Common myeloid progenitor, CD34-positive (primary cell): Measurements from ENCODE around the gene AKT3.
A peak's percentile ranks its signal among the peaks of the same experiment; 100 is the strongest.
"Not testable (repeated sequence)": the region's sequence is repeated elsewhere in the genome, so short reads cannot be mapped to it uniquely, and the experiment has no call there.

Experiments
- CTCF ChIA-PET: fragments of 350-600 bp; sonication (Branson Sonifier 250); formaldehyde crosslinking; loops from one replicate; lab custom pipeline; 2021; ENCODE audit warnings: antibody characterized with exemption; lab: Charles Lee
- POLR2A ChIA-PET: fragments of 350-600 bp; sonication (Branson Sonifier 250); formaldehyde crosslinking; loops from one replicate; lab custom pipeline; 2021; ENCODE audit warnings: antibody characterized with exemption; lab: Charles Lee
- DNase-seq, 3 donors: peaks; one replicate each; pipeline versions ENCODE4 v3.0.0 to v3.0.0-alpha.2; 2013
- H3K27ac ChIP-seq, 2 experiments: 1 replicate in 1 of 2; 2 replicates in 1 of 2; pipeline ENCODE4 v1.7.0; 2013; ENCODE audit warnings: inconsistent platforms in 2 of 2, low read length in 2 of 2, mild to moderate bottlenecking in 2 of 2, low read depth in 1 of 2, moderate library complexity in 1 of 2; ENCODE audit not compliant: severe bottlenecking in 2 of 2, insufficient read depth in 1 of 2, poor library complexity in 1 of 2
- H3K27me3 ChIP-seq, 5 experiments: replicated peaks in 2 of 5; 1 replicate in 3 of 5; 2 replicates in 2 of 5; pipeline versions ENCODE4 v1.6.1 to v1.7.0; 2013; ENCODE audit warnings: low read length in 4 of 5, mild to moderate bottlenecking in 2 of 5, moderate library complexity in 2 of 5, inconsistent platforms in 1 of 5; ENCODE audit not compliant: insufficient read depth in 5 of 5, control insufficient read depth in 4 of 5
- H3K36me3 ChIP-seq, 4 experiments: 1 replicate in 2 of 4; 2 replicates in 2 of 4; pipeline versions ENCODE4 v1.6.1 to v1.7.0; 2013; ENCODE audit warnings: low read length in 3 of 4, control low read depth in 1 of 4, mild to moderate bottlenecking in 1 of 4; ENCODE audit not compliant: control insufficient read depth in 4 of 4, insufficient read depth in 4 of 4
- H3K4me1 ChIP-seq, 4 experiments: 1 replicate in 3 of 4; 2 replicates in 1 of 4; pipeline versions ENCODE4 v1.6.1 to v1.7.1; 2013; ENCODE audit warnings: low read length in 3 of 4, mild to moderate bottlenecking in 3 of 4, control low read depth in 1 of 4, inconsistent platforms in 1 of 4, moderate library complexity in 1 of 4; ENCODE audit not compliant: control insufficient read depth in 4 of 4, insufficient read depth in 4 of 4; ENCODE audit errors: control extremely low read depth in 1 of 4
- H3K4me3 ChIP-seq, 7 experiments: 1 replicate in 4 of 7; 2 replicates in 3 of 7; pipeline versions ENCODE4 v1.5.1 to v1.7.0; 2013; ENCODE audit warnings: mild to moderate bottlenecking in 7 of 7, low read length in 6 of 7, moderate library complexity in 6 of 7, inconsistent platforms in 2 of 7, low read depth in 2 of 7, control low read depth in 1 of 7; ENCODE audit not compliant: insufficient read depth in 4 of 7, control insufficient read depth in 1 of 7; ENCODE audit errors: extremely low read depth in 1 of 7
- H3K9me3 ChIP-seq, 5 experiments: 1 replicate in 4 of 5; 2 replicates in 1 of 5; pipeline versions ENCODE4 v1.6.1 to v1.7.1; 2013; ENCODE audit warnings: low read length in 4 of 5, mild to moderate bottlenecking in 2 of 5, inconsistent platforms in 1 of 5, low read depth in 1 of 5, moderate library complexity in 1 of 5; ENCODE audit not compliant: control insufficient read depth in 4 of 5, insufficient read depth in 2 of 5; ENCODE audit errors: control extremely low read depth in 1 of 5
- WGBS: methylation state at CpG from one replicate; pipeline ENCODE4 v1.1.5; 2013; ENCODE audit not compliant: insufficient coverage; 5-methylcytosine and 5-hydroxymethylcytosine counted together

AKT3 gene

DNA sequence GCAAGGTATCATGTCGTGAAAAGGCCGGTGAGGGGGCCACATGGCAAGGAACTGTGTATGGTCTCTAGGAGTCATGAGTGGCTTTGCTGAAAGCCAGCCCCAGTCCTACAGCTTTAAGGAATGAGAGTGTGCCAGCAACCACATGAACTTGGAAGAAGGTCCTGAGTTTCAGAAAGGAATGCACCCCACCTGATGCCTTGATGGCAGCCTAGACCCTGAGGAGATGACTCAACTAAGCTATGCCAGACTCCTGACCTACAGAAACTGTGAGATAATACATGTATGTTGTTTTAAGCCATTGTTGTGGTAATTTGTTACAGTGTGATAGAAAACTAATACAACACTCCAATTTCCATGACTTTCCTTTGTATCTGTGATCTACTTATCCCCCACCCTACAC, 33.5 kb upstream of the AKT3 start:
- Histone ChIP-seq H3K4me3 (no peak overlapping the region), H3K9me3 (no peaks in the 10 kb centered on the region), H3K4me1 (no peaks in the 10 kb centered on the region), H3K27ac (no peak overlapping the region), H3K27me3 (no peaks in the 10 kb centered on the region), H3K36me3 (no peaks in the 10 kb centered on the region)
- WGBS: 92% methylated on average over 2 of the region's 2 CpGs
- ChIA-PET CTCF (no interaction called here), POLR2A (no interaction called here)
- DNase-seq: no peak

DNA sequence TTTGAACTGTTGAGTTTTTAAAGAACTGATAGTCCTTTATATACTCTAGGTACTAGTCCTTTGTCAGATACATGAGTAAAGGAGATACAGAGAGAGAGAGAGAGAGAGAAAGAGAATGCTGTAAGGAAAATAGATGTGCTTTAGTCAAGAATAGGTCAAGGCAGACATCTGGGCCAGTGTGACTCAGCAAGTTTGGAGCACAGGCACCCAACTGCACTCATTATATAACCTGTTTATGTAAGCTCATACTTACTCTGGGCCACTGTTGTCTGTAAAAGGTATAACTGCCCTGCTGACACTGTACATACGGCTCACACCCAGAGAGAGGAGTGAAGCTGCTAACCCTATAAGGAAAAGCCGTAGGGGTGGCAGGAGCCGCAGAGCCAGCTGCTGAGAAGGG, 32.2 kb upstream of the AKT3 start:
- no peaks in the 10 kb centered on the region for H3K27me3 ChIP-seq
- H3K4me3 ChIP-seq: no peak overlapping the region
- H3K4me1 ChIP-seq: no peaks in the 10 kb centered on the region
- H3K9me3 ChIP-seq: no peaks in the 10 kb centered on the region
- no peaks in the 10 kb centered on the region for H3K36me3 ChIP-seq
- 87% methylated on average over 3 of the region's 3 CpGs for WGBS
- POLR2A ChIA-PET: no interaction called here
- DNase-seq: peak in 2 of 3 donors; percentile 27 to 36
- no peak overlapping the region for H3K27ac ChIP-seq
- CTCF ChIA-PET: no interaction called here

- H3K4me3 ChIP-seq, H3K36me3 ChIP-seq, H3K9me3 ChIP-seq, DNase-seq, H3K27me3 ChIP-seq, H3K27ac ChIP-seq, H3K4me1 ChIP-seq, POLR2A ChIA-PET, CTCF ChIA-PET: not testable (repeated sequence)
- no CpG with 5 or more reads among the region's 3 CpGs for WGBS
Observed at GRCh38 chr1:243877058-243877457, 27.0 kb upstream of the AKT3 start.

DNA sequence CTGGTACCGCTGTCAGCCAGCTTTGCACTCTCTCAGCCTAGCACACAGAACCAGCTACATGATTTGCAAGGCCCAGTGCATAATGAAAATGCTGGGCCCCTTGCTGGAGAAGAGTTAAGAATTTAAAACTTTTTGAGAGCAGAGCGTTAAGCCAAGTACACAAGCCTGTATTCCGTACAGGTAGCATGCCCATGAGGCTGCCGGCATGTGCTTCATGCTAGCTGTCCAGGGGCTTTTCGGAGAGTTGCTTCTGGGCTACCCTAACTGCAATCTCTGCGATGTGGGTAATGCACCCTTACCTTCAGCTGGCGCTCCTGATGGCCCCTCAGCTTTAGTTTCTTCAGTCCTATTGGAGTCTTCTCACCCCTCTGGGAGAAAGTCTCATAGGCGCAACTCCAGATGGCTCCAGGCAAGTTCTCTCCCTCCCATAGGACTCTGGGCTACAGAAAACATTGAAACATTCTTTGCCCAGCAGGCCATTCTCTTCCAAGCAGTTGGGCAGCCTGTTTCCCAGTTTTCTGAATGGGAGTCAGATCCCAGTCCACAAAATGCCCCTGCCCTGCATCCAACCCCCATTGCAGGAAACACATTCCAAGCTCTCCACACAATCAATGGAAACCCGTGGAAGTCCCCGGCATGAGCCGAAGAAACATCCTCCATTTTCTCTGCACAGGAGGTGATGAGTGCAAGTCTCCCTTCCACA, 5.7 kb upstream of the AKT3 start:
- no peak for DNase-seq
- H3K9me3 ChIP-seq: no peaks in the 10 kb centered on the region
- no peaks in the 10 kb centered on the region for H3K36me3 ChIP-seq
- CTCF ChIA-PET: interaction anchor here (0.8 kb wide), 1 partner anchor 202 kb away, joined by 3 read pairs; no protein-coding TSS in a partner anchor
- no peaks in the 10 kb centered on the region for H3K27me3 ChIP-seq
- H3K4me1 ChIP-seq: peaks cover 7 to 12% (median 11%) of the 10 kb centered on the region in 4 experiments
- no peak overlapping the region for H3K27ac ChIP-seq
- POLR2A ChIA-PET: no interaction called here
- H3K4me3 ChIP-seq: no peak overlapping the region
- WGBS: 99% methylated on average over 8 of the region's 11 CpGs

DNA sequence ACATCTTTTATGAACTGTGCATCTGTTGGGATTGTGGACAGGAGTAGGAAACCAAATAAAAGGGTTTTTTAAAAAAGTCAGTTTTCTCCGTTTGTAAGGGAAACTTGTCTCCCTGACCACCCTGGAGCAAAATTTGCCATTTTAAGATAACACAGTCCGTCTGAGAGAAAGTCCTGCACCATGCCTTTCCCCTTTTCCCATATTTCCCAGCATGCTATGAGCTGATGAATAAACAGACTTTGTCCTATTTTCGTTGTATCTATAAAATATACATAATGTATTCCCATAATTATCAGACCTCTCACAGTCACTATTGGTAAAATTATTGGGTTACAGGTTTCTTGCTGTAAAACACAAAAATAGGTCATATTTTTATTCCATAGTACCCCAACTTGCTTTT, 1.7 kb upstream of the AKT3 start:
- Histone ChIP-seq H3K27ac (no peak overlapping the region), H3K9me3 (no peaks in the 10 kb centered on the region), H3K4me1 (peaks cover 7 to 26% (median 19%) of the 10 kb centered on the region in 4 experiments), H3K36me3 (no peaks in the 10 kb centered on the region), H3K27me3 (no peaks in the 10 kb centered on the region), H3K4me3 (peak overlapping the region in 5 of 7 experiments; percentile 80 to 99 (median 86))
- POLR2A ChIA-PET: no interaction called here
- DNase-seq: no peak
- WGBS: 30% methylated on average over 2 of the region's 3 CpGs
- CTCF ChIA-PET: no interaction called here

- POLR2A ChIA-PET: no interaction called here
- Histone ChIP-seq H3K27ac (peak overlapping the region; percentile 74 to 87), H3K27me3 (no peaks in the 10 kb centered on the region), H3K36me3 (no peaks in the 10 kb centered on the region), H3K4me1 (peaks cover 7 to 26% (median 19%) of the 10 kb centered on the region in 4 experiments), H3K9me3 (no peaks in the 10 kb centered on the region), H3K4me3 (peak overlapping the region; percentile 49 to 99 (median 80))
- CTCF ChIA-PET: no interaction called here
- WGBS: 5% methylated on average over 12 of the region's 12 CpGs
- DNase-seq: peak in 1 of 3 donors; percentile 27
Observed at GRCh38 chr1:243851257-243851756, 1.3 kb upstream of the AKT3 start.

DNA sequence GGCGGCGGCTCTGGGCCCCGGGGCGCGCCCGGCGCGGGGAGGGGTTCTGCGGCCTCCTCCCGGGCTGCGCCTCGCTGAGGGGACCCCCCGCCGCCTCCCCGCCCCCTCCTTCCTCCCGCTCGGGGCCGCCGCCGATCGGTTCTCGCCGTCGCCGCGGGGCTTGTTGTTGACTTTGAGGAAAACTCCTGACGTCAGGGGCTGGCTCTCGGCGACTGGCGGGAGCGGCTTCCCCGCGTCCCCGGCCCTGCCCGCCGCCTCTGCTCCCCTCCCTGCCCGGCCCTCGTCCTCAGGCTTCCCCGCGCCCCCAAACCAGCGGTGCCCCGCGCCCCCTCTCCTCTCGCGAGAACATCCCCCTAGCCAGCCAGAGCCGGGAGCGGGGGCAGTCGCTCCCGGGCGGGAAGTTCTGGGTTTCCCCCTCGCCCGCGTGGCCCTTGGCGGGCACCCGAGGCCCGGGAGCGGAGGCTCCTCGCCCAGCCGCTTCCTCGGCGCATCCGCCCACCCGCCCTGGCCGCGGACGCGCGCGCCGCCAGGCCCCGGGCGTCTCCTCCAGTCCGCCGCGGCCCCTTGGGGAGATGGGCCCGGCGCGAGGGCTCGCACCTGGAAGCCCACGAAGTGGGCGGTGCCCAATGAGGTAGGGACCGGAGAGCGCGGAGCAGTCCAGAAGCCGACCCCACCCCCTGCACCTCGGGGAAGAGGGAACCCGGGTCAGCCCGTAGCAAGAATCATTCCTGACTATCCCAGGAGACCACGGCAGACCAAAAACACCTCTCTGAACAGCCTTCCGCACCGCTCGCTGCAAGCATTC, 611 bp upstream of the AKT3 start:
- CTCF ChIA-PET: no interaction called here
- POLR2A ChIA-PET: no interaction called here
- peaks cover 7 to 26% (median 19%) of the 10 kb centered on the region in 4 experiments for H3K4me1 ChIP-seq
- no peaks in the 10 kb centered on the region for H3K36me3 ChIP-seq
- peak overlapping the region; percentile 74 to 87 for H3K27ac ChIP-seq
- H3K27me3 ChIP-seq: no peaks in the 10 kb centered on the region
- peak overlapping the region; percentile 49 to 99 (median 80) for H3K4me3 ChIP-seq
- peak; percentile 85 to 92 (median 88) for DNase-seq
- no peaks in the 10 kb centered on the region for H3K9me3 ChIP-seq
- WGBS: 0% methylated on average over 65 of the region's 92 CpGs
